NCI-H2029 treated with DMSO at 0.1 percent for 48 hours (cell line): Measurements from ENCODE around the gene GIPR.
"Not testable (repeated sequence)": the region's sequence is repeated elsewhere in the genome, so short reads cannot be mapped to it uniquely, and the experiment has no call there.

Source experiments
- DNase-seq: peaks from one replicate; lab custom pipeline; 2025; lab: John Stamatoyannopoulos, UW

The GIPR gene

DNA sequence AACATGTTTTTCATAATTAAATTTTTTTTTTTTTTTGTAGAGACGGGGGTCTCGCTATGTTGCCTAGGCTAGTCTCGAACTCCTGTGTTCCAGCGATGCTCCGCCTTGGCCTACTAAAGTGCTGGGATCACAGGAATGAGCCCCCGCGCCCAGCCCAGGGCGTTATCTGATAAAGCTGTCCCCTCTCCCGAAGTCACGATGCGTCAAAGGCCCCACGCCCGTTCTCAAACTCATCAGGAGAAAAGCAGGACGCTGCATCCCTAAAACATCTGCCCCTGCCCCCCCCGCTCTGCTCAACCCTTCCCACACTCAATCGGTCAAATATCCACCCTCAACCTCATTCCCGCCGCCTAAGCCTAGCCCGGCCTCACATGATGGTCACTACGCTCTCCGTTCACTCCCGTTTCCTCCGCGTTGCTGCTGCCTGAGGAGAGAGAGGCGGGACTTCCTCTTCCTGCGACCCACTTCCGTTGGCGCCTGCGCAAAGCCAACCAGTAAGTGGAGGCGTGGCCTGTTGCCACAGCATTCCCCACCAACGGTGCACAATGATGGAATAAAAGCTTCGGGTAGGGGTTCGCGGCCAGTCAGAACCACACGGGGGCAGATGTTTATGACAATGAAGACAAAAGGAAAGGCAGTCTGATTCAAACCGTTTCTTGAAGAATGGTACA, 23.6 kb downstream of the GIPR start, which contains the start of gene SNRPD2:
SNRPD2 (minus strand) TSS at position 438 of the 671 bp plus-strand sequence; CDS start at position 373, 65 bp downstream.
- peak; percentile 92 for DNase-seq

GRCh38 chr19:45692187-45693105, 24.4 kb downstream of the GIPR start, which contains the start of gene QPCTL:
Gene QPCTL, plus strand, starts transcription at chr19:45692666. Its CDS starts 38 bp downstream, at chr19:45692704.
- peak; percentile 98 for DNase-seq

DNA sequence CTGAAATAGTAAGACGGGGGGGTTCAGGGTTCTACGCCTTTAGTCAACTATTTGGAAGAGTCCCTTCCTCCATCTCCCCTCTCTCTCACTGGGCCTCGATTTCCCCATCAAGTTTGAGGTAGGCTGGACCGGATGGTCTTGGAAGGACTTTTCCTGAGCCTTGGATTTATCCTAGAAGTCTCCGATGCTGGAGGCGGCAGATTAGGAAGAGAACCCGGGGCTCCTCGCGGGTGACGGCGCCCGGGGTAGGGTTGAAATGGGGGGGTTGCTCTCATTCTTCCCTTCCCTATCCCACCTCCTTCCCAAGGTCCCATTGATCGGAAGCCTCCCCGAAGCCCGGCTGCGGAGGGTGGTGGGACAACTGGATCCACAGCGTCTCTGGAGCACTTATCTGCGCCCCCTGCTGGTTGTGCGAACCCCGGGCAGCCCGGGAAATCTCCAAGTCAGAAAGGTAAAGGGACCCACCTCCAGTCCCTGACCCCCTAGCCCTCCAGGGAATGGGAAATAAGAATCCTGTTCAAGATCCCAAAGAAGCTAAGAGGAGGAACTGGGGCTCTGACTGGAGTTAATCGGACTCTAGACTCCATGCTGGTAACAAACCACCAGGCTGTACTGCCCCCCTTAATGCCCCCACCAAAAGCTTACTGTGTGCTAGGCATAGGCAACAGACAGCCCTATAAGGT, 25.2 kb downstream of the GIPR start:
- peak; percentile 11 for DNase-seq

- no peak for DNase-seq
These were observed 33.7 kb downstream of the GIPR start for GRCh38 chr19:45701676-45702075.

DNA sequence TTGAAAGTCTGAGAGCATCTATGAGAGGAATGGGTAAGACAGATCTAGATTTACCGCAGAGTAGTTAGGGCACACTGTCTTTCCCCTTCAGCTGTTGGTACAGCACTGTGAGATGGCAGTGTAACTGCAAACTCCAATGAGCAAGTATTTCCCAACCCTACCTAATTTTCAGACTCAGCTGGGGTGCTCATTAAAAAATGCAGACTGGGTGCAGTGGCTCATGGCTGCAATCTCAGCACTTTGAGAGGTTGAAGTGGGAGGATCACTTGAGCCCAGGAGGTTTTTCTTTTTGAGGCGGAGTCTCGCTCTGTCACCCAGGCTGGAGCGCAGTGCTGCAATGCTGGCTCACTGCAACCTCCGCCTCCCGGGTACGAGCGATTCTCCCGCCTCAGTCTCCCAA, 37.1 kb downstream of the GIPR start:
- no peak for DNase-seq

DNA sequence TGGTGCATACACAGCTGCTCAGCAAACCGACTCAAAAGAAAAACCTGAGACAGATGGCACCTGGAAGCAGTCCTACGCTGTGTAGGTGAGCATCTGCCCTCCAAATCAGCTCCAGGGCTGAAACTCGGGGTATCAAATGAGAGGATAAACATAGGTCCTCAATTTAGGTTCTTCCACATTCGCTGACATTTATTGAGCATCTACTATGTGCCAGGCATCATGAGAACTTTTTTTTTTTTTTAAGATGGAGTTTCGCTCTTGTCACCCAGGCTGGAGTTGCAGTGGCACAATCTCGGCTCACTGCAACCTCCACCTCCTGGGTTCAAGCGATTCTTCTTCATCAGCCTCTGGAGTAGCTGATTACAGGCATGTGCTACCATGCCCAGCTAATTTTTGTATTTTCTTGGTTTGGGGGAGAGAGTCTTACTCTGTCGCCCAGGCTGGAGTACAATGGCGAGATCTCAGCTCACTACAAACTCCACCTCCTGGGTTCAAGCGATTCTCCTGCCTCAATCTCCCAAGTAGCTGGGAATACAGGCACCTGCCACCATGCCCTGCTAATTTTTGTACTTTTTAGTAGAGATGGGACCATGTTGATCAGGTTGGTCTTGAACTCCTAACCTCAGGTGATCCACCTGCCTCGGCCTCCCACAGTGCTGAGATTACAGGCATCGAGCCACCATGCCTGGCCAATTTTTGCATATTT, 37.8 kb downstream of the GIPR start:
- DNase-seq = no peak

GRCh38 chr19:45710356-45711130, 42.5 kb downstream of the GIPR start:
- no peak for DNase-seq

GRCh38 chr19:45711851-45712698, 44.1 kb downstream of the GIPR start:
- no peak for DNase-seq

- no peak for DNase-seq
These were observed 44.7 kb downstream of the GIPR start for GRCh38 chr19:45712699-45713067.

DNA sequence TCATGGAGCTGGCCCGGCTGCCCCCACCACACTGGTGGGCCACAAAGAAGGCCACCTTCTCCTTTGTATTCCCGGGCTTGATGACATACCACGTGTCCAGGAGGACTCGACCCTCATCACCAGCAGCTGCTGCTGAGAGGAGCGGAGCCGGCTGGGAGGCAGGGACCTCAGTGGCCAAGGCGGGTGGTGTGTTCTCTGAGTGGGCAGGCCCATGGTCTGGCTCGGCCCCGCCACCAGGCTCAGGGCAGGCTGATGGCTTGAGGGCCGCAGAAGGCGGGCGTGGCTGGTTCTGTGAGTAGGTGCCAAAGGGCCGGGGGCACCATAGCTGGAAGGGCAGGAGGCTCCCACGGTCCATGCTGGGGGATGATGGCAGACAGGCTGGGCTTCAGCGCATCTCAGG, 45.1 kb downstream of the GIPR start:
- no peak for DNase-seq

GRCh38 chr19:45715139-45715538, 47.1 kb downstream of the GIPR start:
- no peak for DNase-seq

DNA sequence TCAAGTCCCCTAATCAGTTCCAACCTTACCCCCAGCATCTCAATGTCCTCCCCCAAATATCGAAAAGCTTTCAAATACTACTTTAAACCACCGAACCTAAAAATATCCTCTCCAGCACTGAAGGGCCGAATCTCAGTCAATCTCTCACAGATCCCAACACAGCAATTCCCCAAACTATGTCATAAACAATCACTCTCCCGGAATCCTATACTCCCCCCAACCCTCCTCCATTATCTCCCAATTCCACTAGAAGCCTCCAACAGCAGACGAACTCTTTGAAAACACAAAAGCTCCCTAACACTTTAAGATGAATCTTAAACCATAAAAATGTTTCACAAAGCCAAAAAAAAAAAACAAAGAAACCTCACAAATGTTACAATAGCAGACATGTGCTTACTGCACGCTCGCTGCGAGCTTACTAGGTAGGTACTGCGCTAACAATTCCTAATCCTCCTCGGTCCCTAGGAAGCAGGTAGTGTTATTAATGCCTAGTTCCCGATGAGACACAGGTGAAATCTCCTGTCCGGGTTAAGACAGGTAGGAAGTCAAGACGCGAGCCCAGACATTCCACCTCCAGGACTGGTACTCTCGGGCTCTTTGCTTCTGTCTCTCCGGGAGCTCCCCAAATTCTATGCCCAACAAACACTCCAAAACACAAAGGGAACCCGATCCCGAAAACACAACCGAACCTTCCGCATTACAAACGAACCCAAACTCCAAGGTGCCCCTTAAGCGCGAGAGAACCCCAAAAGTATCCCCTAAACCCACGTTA, 48.5 kb downstream of the GIPR start:
- DNase-seq = peak; percentile 20

DNA sequence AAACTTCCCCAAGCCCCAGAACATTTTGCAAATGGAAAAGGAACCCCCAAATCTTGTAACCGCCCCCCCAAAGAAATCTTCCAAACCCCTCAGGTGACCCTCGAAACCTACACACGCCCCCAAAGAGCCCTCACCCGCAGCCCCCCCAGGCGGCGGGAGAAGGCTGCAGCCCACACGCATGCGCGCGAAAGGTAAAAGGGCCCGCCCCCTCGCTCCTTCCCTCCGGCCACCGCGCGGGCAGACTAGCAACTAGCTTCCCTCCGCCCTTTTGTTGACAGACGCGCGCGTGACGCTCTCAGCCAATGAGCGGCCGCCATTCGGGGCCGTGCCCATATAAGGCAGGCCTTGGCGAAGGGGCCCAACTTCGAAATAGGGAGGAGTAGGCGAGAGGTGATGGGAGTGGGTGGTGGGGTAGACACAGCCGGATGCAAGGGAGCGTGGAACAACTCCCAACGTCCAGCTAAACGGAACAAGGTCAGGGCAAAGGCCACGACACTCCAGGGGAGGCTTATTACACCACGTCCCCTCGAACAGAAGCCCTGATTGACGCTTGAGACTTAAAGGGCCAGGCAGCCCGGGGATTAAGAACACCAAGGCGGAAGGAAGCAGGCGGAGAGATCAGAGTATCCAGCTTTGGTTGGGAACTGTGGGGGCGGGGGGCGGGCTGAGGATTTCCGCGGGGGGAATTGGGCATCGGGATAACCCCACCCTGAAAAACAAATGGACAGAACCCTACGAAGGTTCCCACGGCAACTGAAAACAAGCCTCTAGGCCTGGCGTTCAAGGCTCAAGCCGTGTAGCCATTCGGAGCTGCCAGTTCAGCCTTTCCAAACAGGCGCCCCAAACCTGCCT, 49.3 kb downstream of the GIPR start:
- DNase-seq = peak; percentile 99

DNA sequence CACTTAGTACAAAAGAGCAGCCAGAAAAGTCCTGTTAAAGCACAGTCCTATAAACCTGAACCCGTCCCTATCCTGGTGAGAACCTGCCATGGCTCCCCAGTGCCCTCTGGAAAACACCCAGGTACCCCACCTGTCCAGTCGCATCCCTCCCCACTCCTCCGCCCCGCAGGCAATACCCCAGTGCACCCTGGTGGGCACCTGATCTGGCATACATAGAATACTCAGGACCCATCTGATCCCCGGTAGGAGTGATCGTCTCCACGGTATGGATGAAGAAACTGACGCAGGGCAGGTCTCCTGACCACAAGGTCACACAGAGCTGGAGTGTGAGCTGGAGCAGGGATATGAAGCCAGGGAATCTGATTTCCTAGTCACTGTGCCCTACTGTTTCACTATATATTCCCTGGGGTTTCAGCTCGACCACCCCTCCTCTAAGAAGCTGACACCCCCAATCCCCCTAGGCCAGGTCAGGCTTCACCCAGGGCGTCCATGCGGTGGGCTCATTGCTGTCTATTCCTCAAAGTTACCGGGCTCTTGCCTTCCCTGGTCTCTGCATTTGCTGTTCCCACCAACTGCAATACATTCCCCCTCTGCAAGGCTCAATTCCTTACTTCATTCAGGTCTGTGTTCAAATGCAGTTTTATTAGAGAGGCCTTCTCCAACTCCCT, 50.1 kb downstream of the GIPR start:
- DNase-seq = no peak

- DNase-seq = not testable (repeated sequence)
These were observed 52.0 kb downstream of the GIPR start for GRCh38 chr19:45720065-45720464.

DNA sequence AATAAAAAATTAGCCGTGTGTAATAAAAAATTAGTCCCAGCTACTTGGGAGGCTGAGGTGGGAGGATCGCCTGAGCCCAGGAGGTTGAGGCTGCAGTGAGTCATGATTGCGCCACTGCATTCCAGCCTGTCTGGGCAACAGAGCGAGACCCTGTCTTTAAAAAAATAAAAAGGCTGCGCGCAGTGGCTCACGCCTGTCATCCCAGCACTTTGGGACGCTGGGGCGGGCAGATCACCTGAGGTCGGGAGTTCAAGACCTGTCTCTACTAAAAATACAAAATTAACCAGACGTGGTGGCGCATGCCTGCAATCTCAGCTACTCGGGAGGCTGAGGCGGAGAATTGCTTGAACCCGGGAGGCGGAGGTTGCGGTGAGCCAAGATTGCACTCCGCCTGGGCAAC, 60.7 kb downstream of the GIPR start:
- not testable (repeated sequence) for DNase-seq

DNA sequence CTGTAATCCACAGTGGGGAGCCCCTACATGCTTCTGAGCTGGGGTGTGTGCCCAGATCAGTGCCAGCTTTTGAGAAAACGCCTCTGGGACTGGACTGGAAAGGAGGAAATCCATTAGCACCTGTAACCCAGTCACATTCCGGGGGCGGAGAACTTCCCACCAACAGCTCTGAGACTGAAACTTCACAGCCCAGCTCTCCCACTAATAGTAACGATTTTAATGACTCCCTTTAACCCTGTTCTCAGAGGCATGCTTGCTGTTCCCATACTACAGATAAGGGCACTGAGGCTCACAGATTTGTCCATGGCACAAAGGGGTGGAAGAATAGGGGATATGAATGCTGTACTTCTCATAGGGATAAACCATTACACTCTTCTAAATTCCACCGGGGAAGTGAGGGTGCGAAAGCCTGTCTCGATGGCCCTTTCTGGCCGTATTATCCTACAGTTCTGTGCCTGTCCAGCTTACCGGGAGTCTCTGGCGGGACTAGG, 61.8 kb downstream of the GIPR start:
- DNase-seq = no peak
